Fibroblast of lung (primary cell): ENCODE measurements around the gene PDZD2.
"Not testable (repeated sequence)": the region's sequence is repeated elsewhere in the genome, so short reads cannot be mapped to it uniquely, and the experiment has no call there.

ENCODE experiments used
- EZH2 ChIP-seq: IDR thresholded peaks from 2 replicates; pipeline ENCODE4 v1.5.1; 2012; ENCODE audit warnings: low read length, control low read depth, mild to moderate bottlenecking; ENCODE audit errors: missing control alignments
- TF ChIP-seq, protein P1 (sequence below), 2 donors: IDR thresholded peaks in 1 of 2; conservative IDR thresholded peaks in 1 of 2; 1 replicate in 1 of 2; 2 replicates in 1 of 2; pipeline ENCODE4 v1.5.1; 2011 to 2012; ENCODE audit warnings: low read length in 2 of 2, control low read depth in 1 of 2, inconsistent platforms in 1 of 2, low read depth in 1 of 2, mild to moderate bottlenecking in 1 of 2

DNA sequence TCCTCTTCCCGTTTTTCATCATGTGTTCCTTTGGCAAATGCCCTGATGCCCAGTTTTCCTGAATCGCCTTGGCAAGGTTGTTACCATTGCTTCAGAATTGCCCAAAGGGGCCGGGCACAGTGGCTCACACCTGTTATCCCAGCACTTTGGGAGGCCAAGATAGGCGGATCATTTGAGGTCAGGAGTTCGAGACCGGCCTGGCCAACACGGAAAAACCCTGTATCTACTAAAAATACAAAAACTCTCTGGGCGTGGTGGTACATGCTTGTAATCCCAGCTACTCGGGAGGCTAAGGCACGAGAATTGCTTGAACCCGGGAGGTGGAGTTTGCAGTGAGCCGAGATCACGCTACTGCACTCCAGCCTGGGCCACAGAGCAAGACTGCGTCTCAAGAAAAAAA is 125.8 kb downstream of the PDZD2 start:
- TF ChIP-seq, protein P1, sequence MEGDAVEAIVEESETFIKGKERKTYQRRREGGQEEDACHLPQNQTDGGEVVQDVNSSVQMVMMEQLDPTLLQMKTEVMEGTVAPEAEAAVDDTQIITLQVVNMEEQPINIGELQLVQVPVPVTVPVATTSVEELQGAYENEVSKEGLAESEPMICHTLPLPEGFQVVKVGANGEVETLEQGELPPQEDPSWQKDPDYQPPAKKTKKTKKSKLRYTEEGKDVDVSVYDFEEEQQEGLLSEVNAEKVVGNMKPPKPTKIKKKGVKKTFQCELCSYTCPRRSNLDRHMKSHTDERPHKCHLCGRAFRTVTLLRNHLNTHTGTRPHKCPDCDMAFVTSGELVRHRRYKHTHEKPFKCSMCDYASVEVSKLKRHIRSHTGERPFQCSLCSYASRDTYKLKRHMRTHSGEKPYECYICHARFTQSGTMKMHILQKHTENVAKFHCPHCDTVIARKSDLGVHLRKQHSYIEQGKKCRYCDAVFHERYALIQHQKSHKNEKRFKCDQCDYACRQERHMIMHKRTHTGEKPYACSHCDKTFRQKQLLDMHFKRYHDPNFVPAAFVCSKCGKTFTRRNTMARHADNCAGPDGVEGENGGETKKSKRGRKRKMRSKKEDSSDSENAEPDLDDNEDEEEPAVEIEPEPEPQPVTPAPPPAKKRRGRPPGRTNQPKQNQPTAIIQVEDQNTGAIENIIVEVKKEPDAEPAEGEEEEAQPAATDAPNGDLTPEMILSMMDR (conservative IDR thresholded peaks at IDR 0.05 in 1 of 2, IDR thresholded peaks at IDR 0.05 in 1 of 2; ENCODE audit: low read depth in 1 of 2, low read length in 2 of 2) = not testable (repeated sequence)
- not testable (repeated sequence) for TF ChIP-seq EZH2
